Suprapubic skin (tissue), 4 donors: ENCODE results near the gene LSM6.

ENCODE experiments used
- EP300 ChIP-seq: sonication (generic); formaldehyde crosslinking; IDR thresholded peaks from one replicate; pipeline ENCODE4 v1.6.1; 2017; ENCODE audit warnings: antibody characterized with exemption
- POLR2A ChIP-seq, 2 donors: fragments of 450-650 bp; IDR thresholded peaks; one replicate each; pipeline ENCODE4 v1.6.1; 2017; ENCODE audit warnings: antibody characterized with exemption in 2 of 2, mild to moderate bottlenecking in 2 of 2, moderate library complexity in 2 of 2
- POLR2AphosphoS5 ChIP-seq, 3 donors: sonication (generic); formaldehyde crosslinking; IDR thresholded peaks; one replicate each; pipeline ENCODE4 v1.6.1; 2017; ENCODE audit warnings: antibody characterized with exemption in 3 of 3
- TF ChIP-seq, protein P1 (sequence below), 2 donors: fragments of 200-600 bp in 1 of 2; fragments of 450-650 bp in 1 of 2; sonication (generic) in 1 of 2; IDR thresholded peaks; one replicate each; pipeline ENCODE4 v1.5.1; 2016 to 2019; ENCODE audit warnings: antibody characterized with exemption in 2 of 2, mild to moderate bottlenecking in 1 of 2, moderate library complexity in 1 of 2

DNA sequence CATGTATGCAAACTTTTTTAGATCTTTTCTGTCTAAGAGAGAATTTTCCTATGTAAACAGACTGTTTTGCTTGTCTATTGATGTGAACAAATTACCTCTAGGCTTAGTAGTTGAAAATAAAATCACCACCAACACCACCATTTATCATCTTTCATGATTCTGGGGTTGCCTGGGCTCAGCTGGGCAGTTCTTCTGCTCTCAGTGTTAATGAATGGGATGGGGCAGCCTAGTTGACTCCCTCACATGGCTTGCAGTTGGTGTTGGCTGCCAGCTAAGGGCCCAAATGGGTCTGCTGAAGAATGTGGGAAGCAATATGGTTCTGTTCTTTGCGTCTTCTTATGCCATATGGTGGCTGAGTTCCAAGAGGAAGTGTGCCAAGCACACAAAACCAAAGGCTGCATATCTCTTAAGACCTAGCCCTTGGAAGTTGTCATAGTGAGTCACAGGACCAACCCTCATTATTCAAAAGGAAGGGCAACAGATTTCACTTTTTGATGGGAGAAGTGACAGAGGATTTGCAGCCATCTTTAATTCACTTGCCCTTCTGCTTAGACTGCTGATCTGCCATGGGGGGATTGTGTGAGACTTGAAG, 56.7 kb downstream of the LSM6 start:
- TF ChIP-seq, protein P1, sequence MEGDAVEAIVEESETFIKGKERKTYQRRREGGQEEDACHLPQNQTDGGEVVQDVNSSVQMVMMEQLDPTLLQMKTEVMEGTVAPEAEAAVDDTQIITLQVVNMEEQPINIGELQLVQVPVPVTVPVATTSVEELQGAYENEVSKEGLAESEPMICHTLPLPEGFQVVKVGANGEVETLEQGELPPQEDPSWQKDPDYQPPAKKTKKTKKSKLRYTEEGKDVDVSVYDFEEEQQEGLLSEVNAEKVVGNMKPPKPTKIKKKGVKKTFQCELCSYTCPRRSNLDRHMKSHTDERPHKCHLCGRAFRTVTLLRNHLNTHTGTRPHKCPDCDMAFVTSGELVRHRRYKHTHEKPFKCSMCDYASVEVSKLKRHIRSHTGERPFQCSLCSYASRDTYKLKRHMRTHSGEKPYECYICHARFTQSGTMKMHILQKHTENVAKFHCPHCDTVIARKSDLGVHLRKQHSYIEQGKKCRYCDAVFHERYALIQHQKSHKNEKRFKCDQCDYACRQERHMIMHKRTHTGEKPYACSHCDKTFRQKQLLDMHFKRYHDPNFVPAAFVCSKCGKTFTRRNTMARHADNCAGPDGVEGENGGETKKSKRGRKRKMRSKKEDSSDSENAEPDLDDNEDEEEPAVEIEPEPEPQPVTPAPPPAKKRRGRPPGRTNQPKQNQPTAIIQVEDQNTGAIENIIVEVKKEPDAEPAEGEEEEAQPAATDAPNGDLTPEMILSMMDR (IDR thresholded peaks at IDR 0.05) = no peak
- no peak for TF ChIP-seq POLR2A (IDR thresholded peaks at IDR 0.05)
- TF ChIP-seq EP300 = no peak
- TF ChIP-seq POLR2AphosphoS5 (IDR thresholded peaks at IDR 0.05) = no peak
